WTC11 (cell line): ENCODE results near the gene ANKDD1B. TPM values are rescaled to one million over a fixed set of nuclear protein-coding genes. Genes with fewer than 3 reads are reported as not detected.

Experiments
- ATAC-seq: fragments of 200-7000 bp; cut with Tn5 transposase; 2 replicates; pipeline ENCODE4 v1.10.0; 2021; ENCODE audit warnings: mild to moderate bottlenecking, moderate library complexity
- CTCF ChIA-PET: fragments of 300-600 bp; sonication (Branson Sonifier 250); formaldehyde crosslinking; loops from one replicate; lab custom pipeline; 2021; ENCODE audit warnings: antibody characterized with exemption; lab: Charles Lee
- POLR2A ChIA-PET: fragments of 350-600 bp; sonication (Branson Sonifier 250); formaldehyde crosslinking; loops from one replicate; lab custom pipeline; 2021; ENCODE audit warnings: antibody characterized with exemption; lab: Charles Lee
- DNase-seq: peaks from one replicate; pipeline ENCODE4 v3.0.0; 2021; ENCODE audit warnings: low spot score
- H3K27ac Mint-ChIP-seq: 2 replicates; pipeline ENCODE4 v1.8.0; 2021; ENCODE audit warnings: mixed read lengths
- H3K27me3 Mint-ChIP-seq: 2 replicates; pipeline ENCODE4 v1.8.0; 2021; ENCODE audit warnings: low read depth, mild to moderate bottlenecking, moderate library complexity, mixed read lengths
- H3K36me3 Mint-ChIP-seq: 2 replicates; pipeline ENCODE4 v1.8.0; 2021; ENCODE audit warnings: mixed read lengths
- H3K4me1 Mint-ChIP-seq: 2 replicates; pipeline ENCODE4 v1.8.0; 2022; ENCODE audit warnings: mixed read lengths
- H3K4me3 Mint-ChIP-seq: 2 replicates; pipeline ENCODE4 v1.8.0; 2021; ENCODE audit warnings: mild to moderate bottlenecking, moderate library complexity, mixed read lengths
- H3K9me3 Mint-ChIP-seq: 2 replicates; pipeline ENCODE4 v1.8.0; 2021; ENCODE audit warnings: mixed read lengths
- CDX4 ChIP-seq: fragments of 250-450 bp; sonication (Bioruptor Pico); IDR thresholded peaks from 2 replicates; pipeline ENCODE4 v1.9.0; 2021; ENCODE audit warnings: moderate library complexity, mild to moderate bottlenecking, inconsistent platforms, borderline replicate concordance
- CREB1 ChIP-seq: sonication (generic); formaldehyde crosslinking; IDR thresholded peaks from 2 replicates; pipeline ENCODE4 v1.8.0; 2023; ENCODE audit warnings: mild to moderate bottlenecking, missing genetic modification reagents
- GRHL2 ChIP-seq: fragments of 250-450 bp; sonication (Bioruptor Pico); IDR thresholded peaks from 2 replicates; pipeline ENCODE4 v1.8.0; 2022; ENCODE audit warnings: mild to moderate bottlenecking, moderate library complexity; ENCODE audit not compliant: insufficient replicate concordance, severe bottlenecking
- GTF2I ChIP-seq: fragments of 250-450 bp; sonication (Bioruptor Pico); conservative IDR thresholded peaks from 2 replicates; pipeline ENCODE4 v1.4.0; 2021; ENCODE audit warnings: mild to moderate bottlenecking
- SMAD3 ChIP-seq: sonication (generic); formaldehyde crosslinking; IDR thresholded peaks from 2 replicates; pipeline ENCODE4 v1.8.0; 2022; ENCODE audit warnings: missing genetic modification reagents, mild to moderate bottlenecking, borderline replicate concordance
- USF1 ChIP-seq: sonication (generic); formaldehyde crosslinking; IDR thresholded peaks from 2 replicates; pipeline ENCODE4 v1.8.0; 2022; ENCODE audit warnings: mild to moderate bottlenecking, missing genetic modification reagents
- ZNF121 ChIP-seq: sonication (generic); formaldehyde crosslinking; IDR thresholded peaks from 2 replicates; pipeline ENCODE4 v1.8.0; 2023; ENCODE audit warnings: missing genetic modification reagents
- ZNF416 ChIP-seq: fragments of 250-450 bp; sonication (Bioruptor Pico); IDR thresholded peaks from 2 replicates; pipeline ENCODE4 v1.9.0; 2021; ENCODE audit warnings: mild to moderate bottlenecking, inconsistent platforms
- ZNF532 ChIP-seq: fragments of 250-450 bp; sonication (Bioruptor Pico); IDR thresholded peaks from 2 replicates; pipeline ENCODE4 v1.9.0; 2021; ENCODE audit warnings: mild to moderate bottlenecking, borderline replicate concordance
- total RNA-seq: library from RNA; stranded (reverse); gene quantifications from 3 replicates; pipeline ENCODE4 v1.2.3, GENCODE V29; 2021

The ANKDD1B gene
- total RNA-seq, 1 experiment from 2014 or later = 0.28 TPM

GRCh38 chr5:75616371-75616881, 5.2 kb downstream of the ANKDD1B start (continued):
- no peak for TF ChIP-seq ZNF532 (CRISPR knock-in tag)
- no peak for TF ChIP-seq GRHL2 (CRISPR knock-in tag)
- no peak for TF ChIP-seq CDX4 (CRISPR knock-in tag)

GRCh38 chr5:75616971-75617621, 5.8 kb downstream of the ANKDD1B start:
- Mint-ChIP-seq H3K4me1 (peaks cover 13% of the 10 kb centered on the region), H3K36me3 (no peaks in the 10 kb centered on the region), H3K4me3 (no peak overlapping the region), H3K27ac (no peak overlapping the region), H3K27me3 (peaks cover 8% of the 10 kb centered on the region; the same call in 1 of the 2 replicates), H3K9me3 (no peaks in the 10 kb centered on the region)
- ATAC-seq (no peak), DNase-seq (no peak)
- POLR2A ChIA-PET = no interaction called here
- CTCF ChIA-PET = no interaction called here
- TF ChIP-seq ZNF416 (CRISPR knock-in tag) = no peak

DNA sequence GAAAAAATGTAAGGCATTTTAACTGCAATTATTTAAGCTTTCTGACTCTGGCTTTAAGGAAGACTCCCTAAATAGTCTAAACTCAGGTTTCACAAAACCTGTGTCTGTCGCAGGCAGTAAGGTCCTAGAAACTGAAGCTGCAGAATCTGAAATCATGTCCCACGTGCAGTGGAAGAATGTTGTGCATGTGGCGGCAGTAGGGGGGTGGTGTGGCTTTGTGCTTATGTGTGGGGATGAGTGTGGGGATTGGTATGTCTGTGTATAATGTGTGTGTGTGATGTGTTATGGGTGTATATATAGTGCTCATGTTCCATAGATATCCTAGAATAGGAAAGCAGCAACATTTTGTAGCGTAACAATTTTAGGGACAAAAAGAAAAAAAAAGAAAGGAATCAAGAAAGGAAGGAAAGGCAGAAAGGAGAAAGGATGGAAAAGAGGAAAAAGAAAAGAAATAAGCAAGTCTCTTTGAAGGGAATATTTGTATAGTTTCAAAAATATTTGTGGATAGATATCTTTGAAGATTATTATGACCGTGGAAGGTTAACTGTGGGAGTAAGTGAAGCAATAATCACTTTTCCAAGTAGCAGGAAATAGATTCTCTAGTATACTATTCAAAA, 6.6 kb downstream of the ANKDD1B start:
- ATAC-seq = no peak

DNA sequence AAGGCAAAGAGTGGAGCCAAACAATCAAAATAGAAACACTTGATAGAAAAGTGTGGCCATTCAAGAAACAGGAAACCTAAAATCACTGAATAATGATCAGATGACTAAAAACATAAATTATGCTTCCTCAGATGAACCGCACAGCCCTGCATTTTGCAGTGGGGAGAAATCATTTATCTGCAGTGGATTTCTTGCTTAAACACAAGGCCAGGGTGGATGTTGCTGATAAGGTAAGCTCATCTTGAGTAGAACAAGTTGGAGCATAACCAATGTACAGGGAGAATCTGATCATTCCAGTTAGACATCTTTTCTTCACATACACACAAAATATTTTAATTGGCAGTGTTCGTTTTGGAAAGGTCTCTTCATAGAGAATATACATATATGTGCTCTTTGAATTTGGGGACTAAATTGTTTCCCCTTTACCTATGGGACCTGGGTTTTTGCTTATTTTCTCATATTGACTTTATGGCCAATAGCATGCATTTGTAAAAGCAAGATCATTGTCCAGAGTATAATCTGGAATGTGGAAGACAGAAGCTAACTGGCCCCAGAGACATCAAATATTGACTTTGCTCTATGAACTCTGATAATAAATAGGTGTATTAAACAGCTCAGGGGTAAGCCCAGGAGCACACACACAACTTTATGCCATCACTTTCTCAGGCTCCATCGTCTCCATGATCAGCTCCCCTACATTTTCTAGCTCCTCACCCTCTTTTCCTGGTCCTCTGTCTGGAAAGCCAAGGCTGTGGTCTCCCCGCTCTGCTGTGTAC, 9.1 kb downstream of the ANKDD1B start:
- no peak for TF ChIP-seq ZNF121 (CRISPR knock-in tag)
- no peak for TF ChIP-seq USF1 (CRISPR knock-in tag)
- Mint-ChIP-seq H3K4me3 (no peak overlapping the region), H3K36me3 (no peaks in the 10 kb centered on the region), H3K9me3 (no peaks in the 10 kb centered on the region), H3K4me1 (peaks cover 13% of the 10 kb centered on the region), H3K27me3 (no peaks in the 10 kb centered on the region), H3K27ac (no peak overlapping the region)
- CTCF ChIA-PET = no interaction called here
- no peak for ATAC-seq
- POLR2A ChIA-PET = no interaction called here
- no peak for DNase-seq

More for the DNA sequence above, 6.6 kb downstream of the ANKDD1B start:
- ChIA-PET CTCF (no interaction called here), POLR2A (no interaction called here)
- no peaks in the 10 kb centered on the region for H3K9me3 Mint-ChIP-seq
- DNase-seq = no peak
- peaks cover 13% of the 10 kb centered on the region for H3K4me1 Mint-ChIP-seq
- no peak for TF ChIP-seq CREB1 (CRISPR knock-in tag)
- no peak for TF ChIP-seq SMAD3 (CRISPR knock-in tag)
- no peak for TF ChIP-seq GTF2I
- peaks cover 1% of the 10 kb centered on the region; the same call in 1 of the 2 replicates for H3K27me3 Mint-ChIP-seq
- H3K36me3 Mint-ChIP-seq = no peaks in the 10 kb centered on the region
- no peak overlapping the region for H3K4me3 Mint-ChIP-seq
- H3K27ac Mint-ChIP-seq = no peak overlapping the region
